ENCODE measurements around the gene CHP2. TPM values are rescaled to one million over a fixed set of nuclear protein-coding genes. Genes with fewer than 3 reads are reported as not detected.

CHP2 gene
- total RNA-seq, 1 donor from 2014 or later: not detected

DNA sequence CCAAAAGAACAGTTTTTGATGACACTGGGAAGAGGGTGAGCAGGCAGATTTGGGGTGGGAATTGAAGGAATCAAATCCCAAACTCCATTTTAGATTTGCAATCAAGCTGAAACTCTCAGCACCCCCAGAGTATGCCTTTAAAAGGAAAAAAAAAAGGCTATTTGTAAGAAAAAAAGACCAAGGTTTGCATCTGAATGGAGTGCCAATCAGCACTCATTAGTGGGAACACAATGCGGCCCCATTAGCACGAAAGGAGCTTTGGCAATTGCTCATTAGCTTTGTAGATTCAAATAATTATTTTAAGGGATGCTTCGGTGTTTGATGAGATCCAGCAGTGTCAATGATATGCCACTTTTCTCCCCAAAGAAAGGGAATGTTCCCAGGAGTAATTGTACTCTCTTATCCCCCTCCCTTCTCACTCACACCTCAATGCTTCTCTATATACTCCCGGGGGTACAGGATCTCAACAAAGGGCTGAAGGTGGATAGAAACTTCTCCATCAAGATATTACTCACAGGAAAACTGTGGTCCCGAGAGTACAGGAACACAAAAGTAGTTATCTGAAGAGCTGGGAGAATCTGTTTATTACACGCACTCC lies 32.2 kb downstream of the CHP2 start:
- DNase-seq (no peak), ATAC-seq (ENCODE audit: low read depth) (no peak)
- TF ChIP-seq, protein P1, sequence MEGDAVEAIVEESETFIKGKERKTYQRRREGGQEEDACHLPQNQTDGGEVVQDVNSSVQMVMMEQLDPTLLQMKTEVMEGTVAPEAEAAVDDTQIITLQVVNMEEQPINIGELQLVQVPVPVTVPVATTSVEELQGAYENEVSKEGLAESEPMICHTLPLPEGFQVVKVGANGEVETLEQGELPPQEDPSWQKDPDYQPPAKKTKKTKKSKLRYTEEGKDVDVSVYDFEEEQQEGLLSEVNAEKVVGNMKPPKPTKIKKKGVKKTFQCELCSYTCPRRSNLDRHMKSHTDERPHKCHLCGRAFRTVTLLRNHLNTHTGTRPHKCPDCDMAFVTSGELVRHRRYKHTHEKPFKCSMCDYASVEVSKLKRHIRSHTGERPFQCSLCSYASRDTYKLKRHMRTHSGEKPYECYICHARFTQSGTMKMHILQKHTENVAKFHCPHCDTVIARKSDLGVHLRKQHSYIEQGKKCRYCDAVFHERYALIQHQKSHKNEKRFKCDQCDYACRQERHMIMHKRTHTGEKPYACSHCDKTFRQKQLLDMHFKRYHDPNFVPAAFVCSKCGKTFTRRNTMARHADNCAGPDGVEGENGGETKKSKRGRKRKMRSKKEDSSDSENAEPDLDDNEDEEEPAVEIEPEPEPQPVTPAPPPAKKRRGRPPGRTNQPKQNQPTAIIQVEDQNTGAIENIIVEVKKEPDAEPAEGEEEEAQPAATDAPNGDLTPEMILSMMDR (IDR thresholded peaks at IDR 0.05): no peak
- ChIA-PET POLR2A (interaction anchor here (0.7 kb wide), 1 partner anchor 227 kb away, joined by 4 read pairs; no protein-coding TSS in a partner anchor), CTCF (interaction anchor here (0.6 kb wide), 1 partner anchor 353 kb away, joined by 3 read pairs; no protein-coding TSS in a partner anchor)
- H3K27ac Mint-ChIP-seq: no peak overlapping the region
- H3K9me3 Mint-ChIP-seq: no peaks in the 10 kb centered on the region
- H3K36me3 Mint-ChIP-seq (ENCODE audit: low read depth): no peaks in the 10 kb centered on the region
- intact Hi-C loops (cut with micrococcal nuclease): loop anchor here (5.0 kb wide), 1 partner anchor 720 kb away; no protein-coding TSS in a partner anchor
- peaks cover 11% of the 10 kb centered on the region for H3K27me3 Mint-ChIP-seq
- H3K4me3 Mint-ChIP-seq: no peak overlapping the region
- H3K4me1 Mint-ChIP-seq: peaks cover 6% of the 10 kb centered on the region

DNA sequence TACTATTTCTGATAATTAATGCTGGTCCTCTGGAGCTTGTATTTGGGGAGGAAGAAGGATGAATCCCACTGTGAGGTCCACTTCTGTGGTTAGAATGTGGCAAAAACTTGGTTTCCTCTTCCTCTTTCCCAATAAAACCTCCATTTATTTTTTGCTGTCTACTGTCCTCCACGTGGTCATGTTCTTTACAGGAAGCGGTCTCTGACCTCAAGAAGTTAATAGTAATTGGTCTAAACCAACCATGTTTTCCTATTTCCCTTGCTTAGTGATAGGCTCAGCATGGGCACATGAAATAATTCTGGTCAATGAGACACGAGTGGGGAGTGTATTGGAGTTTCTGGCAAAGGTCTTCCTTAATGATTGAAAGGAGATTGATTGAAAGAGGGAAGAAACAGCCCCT lies 33.9 kb downstream of the CHP2 start:
- ChIA-PET POLR2A (no interaction called here), CTCF (interaction anchor here (1.6 kb wide), 1 partner anchor 12 kb away, joined by 5 read pairs; no protein-coding TSS in a partner anchor)
- Mint-ChIP-seq H3K27me3 (peaks cover 6% of the 10 kb centered on the region), H3K4me1 (peaks cover 6% of the 10 kb centered on the region), H3K9me3 (no peaks in the 10 kb centered on the region), H3K36me3 (ENCODE audit: low read depth) (no peaks in the 10 kb centered on the region), H3K4me3 (no peak overlapping the region), H3K27ac (no peak overlapping the region)
- ATAC-seq (ENCODE audit: low read depth): no peak
- no peak for DNase-seq
- intact Hi-C loops (cut with micrococcal nuclease): loop anchor here (5.0 kb wide), 1 partner anchor 719 kb away; no protein-coding TSS in a partner anchor
- TF ChIP-seq, protein P1 (IDR thresholded peaks at IDR 0.05): no peak

DNA sequence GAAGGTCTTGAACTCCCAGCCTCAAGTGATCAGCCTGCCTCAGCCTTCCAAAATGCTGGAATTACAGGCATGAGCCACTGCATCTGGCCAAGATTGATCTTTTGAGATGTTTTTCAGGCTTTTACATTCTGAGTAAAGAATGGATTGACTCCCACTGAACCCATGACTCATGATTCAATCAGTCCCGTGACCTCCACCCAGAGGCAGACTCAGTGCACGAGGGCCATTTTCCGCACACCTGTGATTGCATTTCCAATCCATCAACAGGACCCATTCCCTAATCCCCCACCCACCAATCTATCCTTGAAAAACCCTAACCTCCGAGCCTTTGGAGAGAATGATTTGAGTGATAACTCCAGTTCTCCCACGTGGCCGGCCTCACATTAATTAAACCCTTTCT lies 40.6 kb downstream of the CHP2 start:
- TF ChIP-seq, protein P1 (IDR thresholded peaks at IDR 0.05): no peak
- H3K4me1 Mint-ChIP-seq: no peaks in the 10 kb centered on the region
- intact Hi-C loops (cut with micrococcal nuclease): loop anchor here (1.0 kb wide), 1 partner anchor 21 kb away; no protein-coding TSS in a partner anchor
- no peak overlapping the region for H3K4me3 Mint-ChIP-seq
- ATAC-seq (ENCODE audit: low read depth) (no peak), DNase-seq (no peak)
- no peaks in the 10 kb centered on the region for H3K36me3 Mint-ChIP-seq (ENCODE audit: low read depth)
- H3K27ac Mint-ChIP-seq: no peak overlapping the region
- POLR2A ChIA-PET: no interaction called here
- CTCF ChIA-PET: no interaction called here
- no peaks in the 10 kb centered on the region for H3K27me3 Mint-ChIP-seq
- H3K9me3 Mint-ChIP-seq: no peaks in the 10 kb centered on the region

DNA sequence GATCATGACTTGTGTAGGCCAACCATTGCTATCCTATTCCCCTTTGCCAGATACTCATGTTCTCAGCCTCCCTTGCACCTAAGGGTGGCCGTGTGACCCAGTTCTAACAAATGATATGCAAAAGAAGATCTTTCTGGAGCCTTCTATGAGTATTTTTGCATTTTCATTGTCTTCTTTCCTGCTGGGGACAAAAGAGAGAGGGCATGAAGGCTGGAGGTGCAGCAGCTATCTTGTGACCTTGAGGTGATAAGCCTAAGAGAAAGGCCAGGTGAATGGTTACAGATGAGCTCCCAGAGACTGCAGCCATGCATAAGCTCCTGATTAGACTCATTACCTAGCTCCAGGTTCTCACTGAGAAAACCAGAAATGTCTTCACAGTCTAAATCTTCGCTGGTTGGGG lies 42.1 kb downstream of the CHP2 start:
- ATAC-seq (ENCODE audit: low read depth) (no peak), DNase-seq (no peak)
- CTCF ChIA-PET: interaction anchor here (0.9 to 1.9 kb wide), 4 partner anchors 219 to 708 kb away, joined by 3 to 8 read pairs (median 4); no protein-coding TSS in a partner anchor
- POLR2A ChIA-PET: no interaction called here
- H3K9me3 Mint-ChIP-seq: no peaks in the 10 kb centered on the region
- H3K27me3 Mint-ChIP-seq: no peaks in the 10 kb centered on the region
- H3K4me1 Mint-ChIP-seq: peaks cover 7% of the 10 kb centered on the region
- no peaks in the 10 kb centered on the region for H3K36me3 Mint-ChIP-seq (ENCODE audit: low read depth)
- intact Hi-C loops (cut with micrococcal nuclease): no loop called here
- TF ChIP-seq, protein P1 (IDR thresholded peaks at IDR 0.05): no peak
- H3K4me3 Mint-ChIP-seq: no peak overlapping the region
- H3K27ac Mint-ChIP-seq: no peak overlapping the region

DNA sequence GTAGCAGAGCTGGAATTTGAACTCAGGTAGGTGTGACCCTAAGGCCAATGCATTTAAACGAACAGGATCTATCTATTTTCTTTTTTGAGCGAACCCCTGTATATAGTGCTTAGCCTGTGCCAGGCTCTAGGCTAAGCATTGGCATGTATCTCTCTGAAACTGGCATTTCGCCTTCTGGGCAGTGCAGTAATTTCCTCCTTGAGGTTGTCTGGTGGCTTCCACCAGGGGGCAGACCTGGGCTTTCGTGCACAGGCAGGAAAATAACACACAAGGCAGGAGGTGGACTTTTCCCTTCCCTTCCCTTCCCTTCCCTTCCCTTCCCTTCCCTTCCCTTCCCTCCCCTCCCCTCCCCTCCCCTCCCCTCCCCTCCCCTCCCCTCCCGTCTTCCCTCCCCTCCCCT lies 46.6 kb downstream of the CHP2 start:
- CTCF ChIA-PET: interaction anchor here (0.7 to 12.1 kb wide), 16 partner anchors 12 to 703 kb away, joined by 3 to 325 read pairs (median 4); no protein-coding TSS in a partner anchor
- intact Hi-C loops (cut with micrococcal nuclease): loop anchor here (1.0 kb wide), 4 partner anchors 66 to 703 kb away; no protein-coding TSS in a partner anchor
- H3K4me3 Mint-ChIP-seq: no peak overlapping the region

More for the DNA sequence above, 46.6 kb downstream of the CHP2 start:
- H3K36me3 Mint-ChIP-seq (ENCODE audit: low read depth): no peaks in the 10 kb centered on the region
- ATAC-seq (ENCODE audit: low read depth) (peak; percentile 68), DNase-seq (peak; percentile 65)
- H3K9me3 Mint-ChIP-seq: no peaks in the 10 kb centered on the region
- no peaks in the 10 kb centered on the region for H3K27me3 Mint-ChIP-seq
- H3K4me1 Mint-ChIP-seq: peaks cover 29% of the 10 kb centered on the region
- H3K27ac Mint-ChIP-seq: no peak overlapping the region
- POLR2A ChIA-PET: interaction anchor here (1.4 kb wide), 1 partner anchor 209 kb away, joined by 10 read pairs; no protein-coding TSS in a partner anchor
- TF ChIP-seq, protein P1 (IDR thresholded peaks at IDR 0.05): no peak
